HG03571 (cell line): Measurements from ENCODE around the gene VPS37C.

Experiments
- ATAC-seq: cut with Tn5 transposase; IDR thresholded peaks from one replicate; pipeline ENCODE4 v1.9.1; 2021; ENCODE audit not compliant: unreplicated experiment

Gene VPS37C

GRCh38 chr11:61155741-61156140 lies 5.5 kb downstream of the VPS37C start:
- no peak for ATAC-seq

GRCh38 chr11:61155312-61155711 lies 5.9 kb downstream of the VPS37C start:
- ATAC-seq, result no peak

GRCh38 chr11:61154528-61154927 lies 6.7 kb downstream of the VPS37C start:
- no peak for ATAC-seq

- no peak for ATAC-seq
These were observed 7.6 kb downstream of the VPS37C start for GRCh38 chr11:61153593-61154095.

- no peak for ATAC-seq
These were observed 8.2 kb downstream of the VPS37C start for GRCh38 chr11:61152816-61153592.

- ATAC-seq, result no peak
These were observed 9.5 kb downstream of the VPS37C start for GRCh38 chr11:61151545-61152252.

- no peak for ATAC-seq
These were observed 10.3 kb downstream of the VPS37C start for GRCh38 chr11:61150706-61151544.

- ATAC-seq, result no peak
These were observed 11.3 kb downstream of the VPS37C start for GRCh38 chr11:61149624-61150615.

- ATAC-seq, result no peak
These were observed 13.2 kb downstream of the VPS37C start for GRCh38 chr11:61147791-61148620.

- ATAC-seq, result no peak
These were observed 14.0 kb downstream of the VPS37C start for GRCh38 chr11:61147271-61147670.

- ATAC-seq, result no peak
These were observed 14.8 kb downstream of the VPS37C start for GRCh38 chr11:61146416-61146815.

- no peak for ATAC-seq
These were observed 15.8 kb downstream of the VPS37C start for GRCh38 chr11:61145228-61146005.

GRCh38 chr11:61144511-61145179 lies 16.6 kb downstream of the VPS37C start:
- ATAC-seq, result no peak

- no peak for ATAC-seq
These were observed 18.8 kb downstream of the VPS37C start for GRCh38 chr11:61142424-61142823.

- ATAC-seq, result no peak
These were observed 19.6 kb downstream of the VPS37C start for GRCh38 chr11:61141601-61142028.

GRCh38 chr11:61140416-61140815 lies 20.8 kb downstream of the VPS37C start:
- ATAC-seq, result no peak

GRCh38 chr11:61139387-61139786 lies 21.8 kb downstream of the VPS37C start:
- no peak for ATAC-seq

- no peak for ATAC-seq
These were observed 22.3 kb downstream of the VPS37C start for GRCh38 chr11:61138935-61139334.
